ENCODE results near the gene SPINT2.
"Not testable (repeated sequence)": the region's sequence is repeated elsewhere in the genome, so short reads cannot be mapped to it uniquely, and the experiment has no call there.

The SPINT2 gene

GRCh38 chr19:38228491-38229439, 35.6 kb upstream of the SPINT2 start:
- Mint-ChIP-seq H3K9me3 (no peaks in the 10 kb centered on the region), H3K4me3 (peak overlapping the region; percentile 54), H3K4me1 (peaks cover 23% of the 10 kb centered on the region), H3K36me3 (peaks cover 2% of the 10 kb centered on the region), H3K27me3 (peaks cover 90% of the 10 kb centered on the region), H3K27ac (no peak overlapping the region)
- CTCF ChIA-PET: interaction anchor here (0.9 kb wide), 1 partner anchor 107 kb away, joined by 3 read pairs; the partner anchor contains the start of gene CATSPERG
- no peak for DNase-seq

DNA sequence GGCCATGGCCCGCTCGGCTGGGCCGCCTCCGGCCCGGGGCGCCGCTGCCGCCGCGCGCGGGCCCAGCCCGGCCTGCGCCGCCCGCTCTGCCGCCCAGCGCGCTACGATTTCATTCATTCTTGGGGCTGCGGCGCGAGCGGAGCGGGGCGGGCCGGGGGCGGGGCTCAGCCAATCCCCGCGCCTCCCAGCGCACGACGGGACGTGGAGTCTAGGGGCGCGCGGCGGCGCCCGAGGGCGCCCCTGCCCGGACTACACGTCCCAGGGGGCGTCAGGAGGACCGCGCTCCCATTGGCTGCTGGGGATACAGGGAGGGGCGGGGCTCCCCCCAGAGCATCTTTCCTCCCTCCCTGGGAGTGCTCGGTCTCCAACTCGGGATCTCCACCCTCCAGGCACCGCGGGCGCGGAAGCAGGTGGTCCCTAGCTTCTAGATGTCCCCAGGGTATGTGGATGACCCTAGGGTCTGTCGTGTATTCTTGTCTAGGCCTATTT, 34.7 kb upstream of the SPINT2 start:
- peaks cover 83% of the 10 kb centered on the region for H3K27me3 Mint-ChIP-seq
- no peak overlapping the region for H3K27ac Mint-ChIP-seq
- no peaks in the 10 kb centered on the region for H3K36me3 Mint-ChIP-seq
- DNase-seq: peak; percentile 79
- H3K4me1 Mint-ChIP-seq: peaks cover 19% of the 10 kb centered on the region
- H3K4me3 Mint-ChIP-seq: no peak overlapping the region
- H3K9me3 Mint-ChIP-seq: no peaks in the 10 kb centered on the region
- CTCF ChIA-PET: no interaction called here

- H3K9me3 Mint-ChIP-seq, DNase-seq, H3K27ac Mint-ChIP-seq, H3K36me3 Mint-ChIP-seq, H3K4me3 Mint-ChIP-seq: not testable (repeated sequence)
- peaks cover 17% of the 10 kb centered on the region for H3K4me1 Mint-ChIP-seq
- H3K27me3 Mint-ChIP-seq: peaks cover 78% of the 10 kb centered on the region
- CTCF ChIA-PET: interaction anchor here (0.7 to 1.2 kb wide), 2 partner anchors 18 to 153 kb away, joined by 3 read pairs; no protein-coding TSS in a partner anchor
Observed at GRCh38 chr19:38230506-38231133, 33.8 kb upstream of the SPINT2 start.

DNA sequence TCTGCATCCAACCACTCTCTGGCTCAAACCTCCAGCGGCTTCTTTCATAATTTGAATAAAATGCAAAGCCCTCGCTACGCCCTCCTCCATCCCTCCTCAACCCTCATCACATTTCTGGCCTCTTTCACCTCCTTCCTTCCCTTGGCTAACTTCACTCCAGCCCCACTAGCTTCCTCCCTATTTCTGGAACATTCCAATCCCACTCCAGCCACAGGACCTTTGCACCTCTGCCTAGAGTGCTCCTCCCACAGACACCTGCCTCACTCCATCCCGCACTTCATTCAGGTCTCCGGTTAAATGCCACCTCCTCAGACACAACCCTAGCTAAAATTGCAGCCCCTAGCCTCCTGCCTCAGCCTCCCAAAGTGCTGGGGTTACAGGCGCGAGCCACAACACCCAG, 32.5 kb upstream of the SPINT2 start:
- Mint-ChIP-seq H3K27me3 (peaks cover 77% of the 10 kb centered on the region), H3K27ac (no peak overlapping the region), H3K4me3 (no peak overlapping the region), H3K4me1 (peaks cover 17% of the 10 kb centered on the region), H3K9me3 (no peaks in the 10 kb centered on the region), H3K36me3 (no peaks in the 10 kb centered on the region)
- CTCF ChIA-PET: interaction anchor here (1.4 kb wide), 1 partner anchor 12 kb away, joined by 3 read pairs; no protein-coding TSS in a partner anchor
- no peak for DNase-seq

- Mint-ChIP-seq H3K4me3 (no peak overlapping the region), H3K36me3 (no peaks in the 10 kb centered on the region), H3K27ac (no peak overlapping the region), H3K27me3 (peaks cover 64% of the 10 kb centered on the region), H3K9me3 (no peaks in the 10 kb centered on the region), H3K4me1 (peaks cover 6% of the 10 kb centered on the region)
- CTCF ChIA-PET: interaction anchor here (1.1 to 2.6 kb wide), 11 partner anchors 9 to 336 kb away, joined by 3 to 15 read pairs (median 6); partner anchors contain the start of genes CATSPERG, FAM98C and GGN
- DNase-seq: peak; percentile 87
Observed at GRCh38 chr19:38233740-38234251, 30.6 kb upstream of the SPINT2 start.

DNA sequence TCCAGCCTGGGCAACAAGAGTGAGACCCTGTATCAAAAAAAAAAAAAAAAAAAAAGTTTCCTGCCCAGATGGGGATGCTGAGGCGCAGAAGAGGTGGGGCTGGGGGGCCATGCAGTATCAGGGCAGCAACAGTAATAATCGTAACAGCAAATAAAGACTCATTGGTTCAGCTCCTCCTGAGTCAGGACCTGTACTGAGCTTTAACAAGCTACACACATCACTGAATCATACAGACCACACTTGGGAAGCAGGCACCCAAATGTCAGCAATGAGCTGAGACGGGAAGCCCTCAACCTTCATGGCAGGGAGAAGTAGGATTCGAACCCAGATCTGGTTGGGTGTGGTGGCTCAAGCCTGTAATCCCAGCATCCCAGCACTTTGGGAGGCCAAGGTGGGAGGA, 29.8 kb upstream of the SPINT2 start:
- DNase-seq: no peak
- peaks cover 61% of the 10 kb centered on the region for H3K27me3 Mint-ChIP-seq

DNA sequence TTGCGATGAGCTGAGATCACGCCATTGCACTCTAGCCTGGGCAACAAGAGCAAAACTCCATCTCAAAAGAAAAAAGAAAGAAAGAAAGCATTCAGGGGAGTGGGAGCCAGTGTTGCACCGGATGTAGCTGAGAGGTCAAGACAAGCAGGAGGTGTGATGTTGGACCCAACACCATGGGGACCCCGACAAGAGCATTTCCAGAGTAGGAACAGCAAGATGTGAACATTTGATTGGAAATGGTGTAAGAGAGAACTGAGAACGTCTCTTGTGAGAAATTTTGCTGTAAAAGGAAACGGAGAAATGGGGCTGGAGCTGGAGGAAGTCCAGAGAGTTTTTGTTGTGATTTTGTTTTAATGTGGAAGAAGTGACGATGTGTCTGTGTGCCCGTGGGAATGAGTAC, 24.6 kb upstream of the SPINT2 start:
- H3K9me3 Mint-ChIP-seq: no peaks in the 10 kb centered on the region
- CTCF ChIA-PET: interaction anchor here (1.2 kb wide), 1 partner anchor 97 kb away, joined by 3 read pairs; no protein-coding TSS in a partner anchor

More for the DNA sequence above, 29.8 kb upstream of the SPINT2 start:
- Mint-ChIP-seq H3K36me3 (no peaks in the 10 kb centered on the region), H3K4me1 (peaks cover 3% of the 10 kb centered on the region), H3K4me3 (no peak overlapping the region), H3K27ac (no peak overlapping the region), H3K9me3 (no peaks in the 10 kb centered on the region)
- CTCF ChIA-PET: interaction anchor here (0.9 to 2.6 kb wide), 12 partner anchors 9 to 334 kb away, joined by 3 to 15 read pairs (median 6); partner anchors contain the start of genes CATSPERG, FAM98C and GGN

GRCh38 chr19:38243279-38243673, 21.1 kb upstream of the SPINT2 start:
- Mint-ChIP-seq H3K4me3 (no peak overlapping the region), H3K4me1 (peaks cover 2% of the 10 kb centered on the region), H3K9me3 (no peaks in the 10 kb centered on the region), H3K27me3 (peaks cover 16% of the 10 kb centered on the region), H3K27ac (no peak overlapping the region), H3K36me3 (no peaks in the 10 kb centered on the region)
- DNase-seq: no peak
- CTCF ChIA-PET: interaction anchor here (1.0 to 2.5 kb wide), 9 partner anchors 9 to 344 kb away, joined by 3 to 13 read pairs (median 8); partner anchors contain the start of genes CATSPERG and PSMD8

More for the DNA sequence above, 24.6 kb upstream of the SPINT2 start:
- Mint-ChIP-seq H3K4me1 (peaks cover 2% of the 10 kb centered on the region), H3K27ac (no peak overlapping the region), H3K27me3 (peaks cover 37% of the 10 kb centered on the region), H3K36me3 (no peaks in the 10 kb centered on the region), H3K4me3 (no peak overlapping the region)
- no peak for DNase-seq

- no peaks in the 10 kb centered on the region for H3K36me3 Mint-ChIP-seq
- CTCF ChIA-PET: interaction anchor here (0.8 kb wide), 1 partner anchor 85 kb away, joined by 3 read pairs; no protein-coding TSS in a partner anchor
- H3K27me3 Mint-ChIP-seq: peaks cover 2% of the 10 kb centered on the region
- H3K9me3 Mint-ChIP-seq: no peaks in the 10 kb centered on the region
- peaks cover 2% of the 10 kb centered on the region for H3K4me1 Mint-ChIP-seq
- no peak for DNase-seq
- H3K27ac Mint-ChIP-seq: no peak overlapping the region
- H3K4me3 Mint-ChIP-seq: no peak overlapping the region
Observed at GRCh38 chr19:38245826-38246498, 18.4 kb upstream of the SPINT2 start.

GRCh38 chr19:38247126-38247525, 17.2 kb upstream of the SPINT2 start:
- Mint-ChIP-seq H3K27ac (no peak overlapping the region), H3K27me3 (peaks cover 9% of the 10 kb centered on the region), H3K4me1 (peaks cover 7% of the 10 kb centered on the region), H3K4me3 (no peak overlapping the region), H3K9me3 (no peaks in the 10 kb centered on the region), H3K36me3 (no peaks in the 10 kb centered on the region)
- DNase-seq: no peak
- CTCF ChIA-PET: interaction anchor here (1.1 kb wide), 1 partner anchor 345 kb away, joined by 3 read pairs; no protein-coding TSS in a partner anchor

- no peak overlapping the region for H3K4me3 Mint-ChIP-seq
- H3K4me1 Mint-ChIP-seq: peaks cover 7% of the 10 kb centered on the region
- no peaks in the 10 kb centered on the region for H3K9me3 Mint-ChIP-seq
- DNase-seq: no peak
- H3K27me3 Mint-ChIP-seq: peaks cover 15% of the 10 kb centered on the region
- CTCF ChIA-PET: interaction anchor here (1.0 to 1.1 kb wide), 2 partner anchors 13 to 346 kb away, joined by 3 to 5 read pairs; no protein-coding TSS in a partner anchor
- no peaks in the 10 kb centered on the region for H3K36me3 Mint-ChIP-seq
- no peak overlapping the region for H3K27ac Mint-ChIP-seq
Observed at GRCh38 chr19:38247734-38248268, 16.6 kb upstream of the SPINT2 start.

- Mint-ChIP-seq H3K27ac (no peak overlapping the region), H3K4me3 (no peak overlapping the region), H3K4me1 (peaks cover 7% of the 10 kb centered on the region), H3K27me3 (peaks cover 15% of the 10 kb centered on the region), H3K36me3 (no peaks in the 10 kb centered on the region), H3K9me3 (no peaks in the 10 kb centered on the region)
- no peak for DNase-seq
- CTCF ChIA-PET: interaction anchor here (0.7 to 1.0 kb wide), 2 partner anchors 14 to 18 kb away, joined by 3 to 5 read pairs; no protein-coding TSS in a partner anchor
Observed at GRCh38 chr19:38248421-38248820, 16.0 kb upstream of the SPINT2 start.

DNA sequence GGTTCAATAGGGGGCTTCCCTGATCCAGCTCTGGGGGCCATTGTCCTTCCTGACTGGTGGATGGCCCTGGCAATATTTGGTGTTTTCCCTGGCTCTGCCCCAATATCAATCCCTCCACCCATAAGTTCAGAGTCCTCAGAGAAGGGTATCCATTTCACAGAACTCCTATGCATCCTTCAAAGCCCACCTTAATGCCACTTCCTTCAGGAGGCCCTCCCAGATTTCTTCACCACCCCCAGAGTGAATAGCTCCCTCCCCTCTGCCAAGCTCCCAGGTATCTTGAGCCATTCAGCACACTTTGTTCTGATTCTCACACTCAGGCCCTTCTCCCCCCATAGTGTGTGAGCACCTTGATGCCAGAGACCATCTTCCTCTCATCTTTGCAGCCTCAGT, 13.9 kb upstream of the SPINT2 start:
- no peaks in the 10 kb centered on the region for H3K9me3 Mint-ChIP-seq
- H3K27me3 Mint-ChIP-seq: peaks cover 34% of the 10 kb centered on the region
- peaks cover 5% of the 10 kb centered on the region for H3K4me1 Mint-ChIP-seq
- CTCF ChIA-PET: interaction anchor here (2.0 kb wide), 1 partner anchor 85 kb away, joined by 4 read pairs; the partner anchor contains the start of gene CATSPERG
- no peak overlapping the region for H3K4me3 Mint-ChIP-seq
- DNase-seq: no peak
- H3K27ac Mint-ChIP-seq: no peak overlapping the region
- no peaks in the 10 kb centered on the region for H3K36me3 Mint-ChIP-seq
